ENCODE results near the gene PDE4C. TPM values are rescaled to one million over a fixed set of nuclear protein-coding genes. Genes with fewer than 3 reads are reported as not detected.
"Not testable (repeated sequence)": the region's sequence is repeated elsewhere in the genome, so short reads cannot be mapped to it uniquely, and the experiment has no call there.

The PDE4C gene
- total RNA-seq, 1 donor from 2014 or later = 0.09 TPM

DNA sequence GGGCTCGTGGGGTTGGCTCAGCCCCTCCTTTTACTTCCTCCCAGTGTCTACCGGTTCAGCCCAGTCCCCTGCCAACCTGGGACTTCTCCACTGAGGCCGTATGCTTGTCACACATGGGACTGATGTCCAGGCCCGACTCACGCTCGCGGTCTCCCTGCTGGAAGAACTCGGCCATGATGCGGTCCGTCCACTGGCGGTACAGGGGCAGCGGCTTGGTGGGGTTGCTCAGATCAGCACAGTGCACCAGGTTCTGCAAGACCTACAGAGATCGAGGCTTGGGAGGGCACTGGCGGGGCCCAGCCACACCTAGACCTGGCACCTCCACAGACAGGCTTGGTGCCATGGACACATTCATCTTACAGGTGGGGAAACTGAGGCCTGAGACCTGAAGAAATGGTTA is 14.6 kb downstream of the PDE4C start:
- Mint-ChIP-seq H3K4me1 (no peaks in the 10 kb centered on the region), H3K27me3 (ENCODE audit: low read depth) (peaks cover 11% of the 10 kb centered on the region), H3K36me3 (ENCODE audit: low read depth) (no peaks in the 10 kb centered on the region), H3K27ac (ENCODE audit: unreplicated experiment) (no peak overlapping the region), H3K4me3 (no peak overlapping the region), H3K9me3 (no peaks in the 10 kb centered on the region)
- TF ChIP-seq, protein P1, sequence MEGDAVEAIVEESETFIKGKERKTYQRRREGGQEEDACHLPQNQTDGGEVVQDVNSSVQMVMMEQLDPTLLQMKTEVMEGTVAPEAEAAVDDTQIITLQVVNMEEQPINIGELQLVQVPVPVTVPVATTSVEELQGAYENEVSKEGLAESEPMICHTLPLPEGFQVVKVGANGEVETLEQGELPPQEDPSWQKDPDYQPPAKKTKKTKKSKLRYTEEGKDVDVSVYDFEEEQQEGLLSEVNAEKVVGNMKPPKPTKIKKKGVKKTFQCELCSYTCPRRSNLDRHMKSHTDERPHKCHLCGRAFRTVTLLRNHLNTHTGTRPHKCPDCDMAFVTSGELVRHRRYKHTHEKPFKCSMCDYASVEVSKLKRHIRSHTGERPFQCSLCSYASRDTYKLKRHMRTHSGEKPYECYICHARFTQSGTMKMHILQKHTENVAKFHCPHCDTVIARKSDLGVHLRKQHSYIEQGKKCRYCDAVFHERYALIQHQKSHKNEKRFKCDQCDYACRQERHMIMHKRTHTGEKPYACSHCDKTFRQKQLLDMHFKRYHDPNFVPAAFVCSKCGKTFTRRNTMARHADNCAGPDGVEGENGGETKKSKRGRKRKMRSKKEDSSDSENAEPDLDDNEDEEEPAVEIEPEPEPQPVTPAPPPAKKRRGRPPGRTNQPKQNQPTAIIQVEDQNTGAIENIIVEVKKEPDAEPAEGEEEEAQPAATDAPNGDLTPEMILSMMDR (conservative IDR thresholded peaks at IDR 0.05) = no peak
- DNase-seq (ENCODE audit: low read depth, low spot score) = no peak

DNA sequence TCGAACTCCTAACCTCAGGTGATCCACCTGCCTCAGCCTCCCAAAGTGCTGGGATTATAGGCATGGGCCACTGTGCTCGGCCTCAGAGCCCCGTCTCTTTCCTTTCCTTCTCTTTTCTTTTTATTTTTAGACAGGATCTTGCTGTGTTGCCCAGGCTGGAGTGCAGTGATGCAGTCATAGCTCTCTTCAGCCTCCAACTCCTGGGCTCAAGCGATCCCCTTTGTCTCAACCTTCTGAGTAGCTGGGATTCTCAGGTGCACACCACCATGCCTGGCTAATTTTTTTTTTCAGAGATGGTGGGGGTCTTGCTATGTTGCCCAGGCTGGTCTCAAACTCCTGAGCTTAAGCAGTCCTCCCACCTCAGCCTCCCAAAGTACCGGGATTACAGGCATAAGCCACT is 16.3 kb downstream of the PDE4C start:
- DNase-seq (ENCODE audit: low read depth, low spot score); H3K4me3 Mint-ChIP-seq; H3K9me3 Mint-ChIP-seq; H3K4me1 Mint-ChIP-seq; H3K36me3 Mint-ChIP-seq (ENCODE audit: low read depth); H3K27ac Mint-ChIP-seq (ENCODE audit: unreplicated experiment): not testable (repeated sequence)
- H3K27me3 Mint-ChIP-seq (ENCODE audit: low read depth) = peaks cover 11% of the 10 kb centered on the region

DNA sequence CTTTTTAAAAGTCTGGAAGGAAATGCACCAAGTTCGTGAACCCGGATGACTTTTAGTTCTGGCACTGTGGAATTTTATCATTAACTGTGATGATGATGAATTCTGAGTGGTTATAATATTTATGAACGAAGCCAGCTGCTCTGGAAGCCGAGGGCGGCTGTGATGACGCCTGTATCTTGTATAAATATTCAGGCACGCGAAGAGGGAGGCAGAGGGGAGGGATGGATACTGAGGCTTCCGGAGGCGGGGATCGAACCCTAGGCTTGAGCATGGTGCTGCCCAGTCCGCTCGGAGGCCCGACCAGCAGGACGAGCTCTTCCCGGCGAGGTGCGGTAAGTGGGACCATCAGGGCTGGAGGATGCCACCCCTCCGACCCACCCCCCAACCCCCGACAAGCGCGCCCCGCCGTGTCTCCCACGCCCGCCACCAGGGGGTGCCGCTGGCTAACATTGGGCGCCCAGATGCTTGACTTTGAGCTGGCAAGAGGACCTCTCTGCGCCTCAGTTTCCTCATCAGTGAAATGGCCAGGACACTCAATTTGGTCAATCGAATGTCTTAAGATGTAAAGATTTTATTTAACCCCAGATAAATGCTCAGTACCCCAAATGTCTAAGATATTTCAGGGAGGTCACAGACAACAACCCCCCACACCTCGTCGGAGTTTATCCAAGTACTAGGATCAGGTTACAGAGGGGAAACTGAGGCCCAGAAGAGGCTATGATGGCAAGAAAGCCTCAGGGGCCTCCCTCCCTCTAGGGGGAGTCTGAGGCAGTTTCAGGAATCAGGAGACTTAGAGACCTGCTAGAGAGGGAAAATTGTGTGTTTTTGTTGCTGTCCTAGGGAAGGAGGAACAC is 17.9 kb downstream of the PDE4C start:
- DNase-seq (ENCODE audit: low read depth, low spot score) = no peak
- TF ChIP-seq, protein P1 (conservative IDR thresholded peaks at IDR 0.05) = peak; percentile 66
- Mint-ChIP-seq H3K27ac (ENCODE audit: unreplicated experiment) (no peak overlapping the region), H3K36me3 (ENCODE audit: low read depth) (no peaks in the 10 kb centered on the region), H3K4me1 (peaks cover 20% of the 10 kb centered on the region), H3K27me3 (ENCODE audit: low read depth) (peaks cover 14% of the 10 kb centered on the region), H3K4me3 (peak overlapping the region; percentile 56), H3K9me3 (no peaks in the 10 kb centered on the region)

DNA sequence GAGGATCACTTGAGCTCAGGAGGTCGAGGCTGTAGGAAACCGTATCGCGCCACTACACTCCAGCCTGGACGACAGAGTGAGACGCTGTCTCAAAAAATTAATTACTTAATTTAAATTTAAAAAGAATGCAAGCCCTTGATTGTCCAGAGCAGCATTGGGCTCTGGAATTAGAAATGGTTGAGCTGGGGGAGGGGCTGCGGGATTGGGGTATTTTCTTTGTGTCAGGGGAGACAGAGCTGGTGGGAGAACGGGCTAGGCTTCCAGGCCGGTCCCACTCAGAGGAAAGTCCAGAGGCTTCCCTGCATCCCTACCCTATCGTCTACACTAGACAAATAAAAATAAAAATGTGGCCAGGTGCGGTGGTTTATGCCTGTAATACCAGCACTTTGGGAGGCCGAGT is 20.2 kb downstream of the PDE4C start:
- Mint-ChIP-seq H3K36me3 (ENCODE audit: low read depth) (no peaks in the 10 kb centered on the region), H3K27me3 (ENCODE audit: low read depth) (peaks cover 14% of the 10 kb centered on the region), H3K4me1 (peaks cover 37% of the 10 kb centered on the region), H3K9me3 (no peaks in the 10 kb centered on the region), H3K4me3 (no peak overlapping the region), H3K27ac (ENCODE audit: unreplicated experiment) (no peak overlapping the region)
- TF ChIP-seq, protein P1 (conservative IDR thresholded peaks at IDR 0.05) = no peak
- no peak for DNase-seq (ENCODE audit: low read depth, low spot score)

DNA sequence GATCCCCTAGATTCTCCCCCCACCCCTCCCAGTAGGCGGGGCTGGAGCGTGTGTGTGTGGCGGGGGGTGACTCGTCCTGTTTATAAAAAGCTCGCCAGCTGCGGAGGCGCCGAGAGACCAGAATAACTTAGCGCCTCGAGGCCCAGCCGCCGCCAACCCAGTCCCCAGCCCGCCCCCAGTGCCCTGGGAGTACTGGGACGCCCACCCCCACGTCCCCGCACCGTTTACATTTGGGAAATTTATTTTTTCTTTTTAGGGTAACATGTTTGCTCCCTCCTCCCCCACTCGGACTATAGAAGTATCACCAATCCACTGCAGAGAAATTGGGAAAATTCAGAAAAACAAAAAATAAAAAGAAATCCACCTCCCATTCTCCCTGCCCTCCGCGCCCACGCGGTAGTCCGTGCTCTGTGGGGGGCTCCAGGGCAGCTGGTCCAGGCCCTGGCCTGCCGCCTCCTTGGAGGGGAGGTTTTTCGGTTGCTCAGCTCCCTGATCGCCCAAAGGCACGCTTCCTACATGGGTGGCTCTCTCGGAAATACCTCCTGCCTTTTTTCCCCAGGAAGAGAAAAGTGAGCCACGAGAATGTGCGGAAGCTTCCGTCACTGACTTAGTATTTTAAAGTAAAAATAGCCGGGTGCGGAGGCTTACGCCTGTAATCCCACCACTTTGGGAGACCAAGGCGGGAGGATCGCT is 20.9 kb downstream of the PDE4C start:
- peaks cover 13% of the 10 kb centered on the region for H3K27me3 Mint-ChIP-seq (ENCODE audit: low read depth)
- H3K9me3 Mint-ChIP-seq = no peaks in the 10 kb centered on the region
- TF ChIP-seq, protein P1 (conservative IDR thresholded peaks at IDR 0.05) = peak; percentile 13
- H3K27ac Mint-ChIP-seq (ENCODE audit: unreplicated experiment) = peak overlapping the region; percentile 89
- H3K4me1 Mint-ChIP-seq = peaks cover 37% of the 10 kb centered on the region
- H3K36me3 Mint-ChIP-seq (ENCODE audit: low read depth) = no peaks in the 10 kb centered on the region
- peak; percentile 48 for DNase-seq (ENCODE audit: low read depth, low spot score)
- peak overlapping the region; percentile 95 for H3K4me3 Mint-ChIP-seq

Measured in neural crest cell (in vitro differentiated cells).